B cell (primary cell): ENCODE data around the gene HRK. TPM values are rescaled to one million over a fixed set of nuclear protein-coding genes. Genes with fewer than 3 reads are reported as not detected.

Experiments
- ATAC-seq: fragments of 200-7000 bp; cut with Tn5 transposase; one replicate; pipeline ENCODE4 v1.10.0; 2021; ENCODE audit warnings: low read depth, mild to moderate bottlenecking, moderate number of reproducible peaks, moderate library complexity
- CTCF ChIA-PET: fragments of 350-600 bp; sonication (Branson Sonifier 250); formaldehyde crosslinking; loops from one replicate; lab custom pipeline; 2021; ENCODE audit warnings: antibody characterized with exemption, inconsistent platforms; lab: Charles Lee
- POLR2A ChIA-PET: fragments of 350-600 bp; sonication (Branson Sonifier 250); formaldehyde crosslinking; loops from one replicate; lab custom pipeline; 2021; ENCODE audit warnings: antibody characterized with exemption; lab: Charles Lee
- DNase-seq: peaks from one replicate; pipeline ENCODE4 v3.0.0; 2013
- H2AFZ ChIP-seq: 2 replicates; pipeline ENCODE4 v1.6.1; 2012; ENCODE audit warnings: mild to moderate bottlenecking, low read depth, low read length; ENCODE audit not compliant: insufficient read depth, poor library complexity, severe bottlenecking
- H3K27ac ChIP-seq, 2 donors: 1 replicate in 1 of 2; 2 replicates in 1 of 2; pipeline ENCODE4 v1.5.1; 2012 to 2013; ENCODE audit warnings: low read length in 2 of 2, mild to moderate bottlenecking in 2 of 2, moderate library complexity in 1 of 2
- H3K27me3 ChIP-seq, 4 experiments: fragments of 200-600 bp in 1 of 4; sonication (generic) in 1 of 4; replicated peaks in 1 of 4; 1 replicate in 2 of 4; 2 replicates in 2 of 4; pipeline versions ENCODE4 v1.6.1 to v1.7.0; 2013 to 2016; ENCODE audit warnings: low read length in 3 of 4, mild to moderate bottlenecking in 2 of 4, mixed read lengths in 1 of 4, moderate library complexity in 1 of 4; ENCODE audit not compliant: insufficient read depth in 4 of 4, control insufficient read depth in 3 of 4; ENCODE audit errors: control extremely low read depth in 1 of 4
- H3K36me3 ChIP-seq, 2 experiments: replicated peaks in 1 of 2; 1 replicate in 1 of 2; 2 replicates in 1 of 2; pipeline versions ENCODE4 v1.6.1 to v1.7.1; 2013; ENCODE audit warnings: low read length in 1 of 2; ENCODE audit not compliant: insufficient read depth in 2 of 2, control insufficient read depth in 1 of 2; ENCODE audit errors: control extremely low read depth in 1 of 2, extremely low read depth in 1 of 2
- H3K4me1 ChIP-seq, 2 donors: fragments of 200-600 bp in 1 of 2; sonication (generic) in 1 of 2; 1 replicate in 1 of 2; 2 replicates in 1 of 2; pipeline versions ENCODE4 v1.5.1 to v1.6.1; 2013 to 2017; ENCODE audit warnings: low read length in 2 of 2; ENCODE audit not compliant: control insufficient read depth in 2 of 2, insufficient read depth in 2 of 2
- H3K4me2 ChIP-seq: replicated peaks from 2 replicates; pipeline ENCODE3; 2012; ENCODE audit warnings: mild to moderate bottlenecking, low read depth, low read length; ENCODE audit not compliant: poor library complexity, severe bottlenecking
- H3K4me3 ChIP-seq, 5 experiments: fragments of 200-600 bp in 1 of 5; sonication (generic) in 1 of 5; 1 replicate in 3 of 5; 2 replicates in 2 of 5; pipeline versions ENCODE4 v1.5.1 to v1.7.0; 2011 to 2016; ENCODE audit warnings: low read length in 4 of 5, mild to moderate bottlenecking in 4 of 5, low read depth in 2 of 5, control low read depth in 1 of 5, moderate library complexity in 1 of 5; ENCODE audit not compliant: insufficient read depth in 1 of 5; ENCODE audit errors: control extremely low read depth in 1 of 5, extremely low read depth in 1 of 5
- H3K79me2 ChIP-seq: fragments of 200-600 bp; sonication (generic); one replicate; pipeline ENCODE4 v1.6.0; 2016; ENCODE audit warnings: low read length; ENCODE audit not compliant: control insufficient read depth, insufficient read depth
- H3K9ac ChIP-seq: fragments of 200-600 bp; sonication (generic); 2 replicates; pipeline ENCODE4 v1.6.1; 2017; ENCODE audit warnings: mild to moderate bottlenecking, low read length, moderate library complexity
- H3K9me3 ChIP-seq, 3 donors: one replicate each; pipeline versions ENCODE4 v1.6.1 to v1.7.1; 2013; ENCODE audit warnings: low read length in 2 of 3; ENCODE audit not compliant: control insufficient read depth in 2 of 3, insufficient read depth in 1 of 3; ENCODE audit errors: control extremely low read depth in 1 of 3
- H4K20me1 ChIP-seq: 2 replicates; pipeline ENCODE4 v1.6.0; 2012; ENCODE audit warnings: mild to moderate bottlenecking, low read length; ENCODE audit not compliant: insufficient read depth, control insufficient read depth, poor library complexity, severe bottlenecking
- H3K27ac Mint-ChIP-seq: one replicate; pipeline ENCODE4 v1.8.0; 2021; ENCODE audit warnings: mixed read lengths
- H3K27me3 Mint-ChIP-seq: one replicate; pipeline ENCODE4 v1.8.0; 2021; ENCODE audit warnings: mixed read lengths
- H3K4me1 Mint-ChIP-seq: one replicate; pipeline ENCODE4 v1.8.0; 2021; ENCODE audit warnings: mixed read lengths
- H3K4me3 Mint-ChIP-seq: one replicate; pipeline ENCODE4 v1.8.0; 2021; ENCODE audit warnings: mixed read lengths
- H3K9me3 Mint-ChIP-seq: one replicate; pipeline ENCODE4 v1.8.0; 2022; ENCODE audit warnings: mixed read lengths; ENCODE audit not compliant: insufficient read depth
- CTCF ChIP-seq: fragments of 200-600 bp; IDR thresholded peaks from one replicate; pipeline ENCODE4 v1.8.0; 2022; ENCODE audit warnings: antibody characterized with exemption, mild to moderate bottlenecking
- EZH2 ChIP-seq: IDR thresholded peaks from 2 replicates; pipeline ENCODE4 v1.6.1; 2012; ENCODE audit warnings: borderline replicate concordance, low read depth, mild to moderate bottlenecking, moderate library complexity, low read length; ENCODE audit not compliant: insufficient read depth, poor library complexity, severe bottlenecking
- WGBS: methylation state at CpG from one replicate; pipeline ENCODE4 v1.1.5; 2013; ENCODE audit warnings: missing lambda C conversion rate; ENCODE audit not compliant: insufficient coverage; 5-methylcytosine and 5-hydroxymethylcytosine counted together
- intact Hi-C: fragments of 100-400 bp; cut with micrococcal nuclease; formaldehyde crosslinking; loops from one replicate; pipeline ENCODE4 v1.10.0; 2022
- polyA plus RNA-seq: library from polyadenylated mRNA; depleted of rRNA; stranded (reverse); fragments of >200 nt; gene quantifications from 2 replicates; pipeline ENCODE4 v1.2.3, GENCODE V29; 2012
- total RNA-seq, 2 donors: library from RNA; stranded (reverse); fragments of 120-200 nt in 1 of 2; gene quantifications; 1 replicate in 1 of 2; 2 replicates in 1 of 2; pipeline versions ENCODE4 v1.2.3 to v1.2.4, GENCODE V29; 2013 to 2022

The HRK gene
- total and polyA plus RNA-seq, 2 donors (not counting 1 experiment from before 2014, with no cell fraction given): 1.8 to 45.1 TPM

GRCh38 chr12:116896411-116896924, 15.2 kb upstream of the HRK start:
- 85% methylated on average over 7 of the region's 7 CpGs for WGBS
- H3K36me3 ChIP-seq: no peaks in the 10 kb centered on the region
- H3K79me2 ChIP-seq: no peaks in the 10 kb centered on the region
- intact Hi-C loops: no loop called here
- no peaks in the 10 kb centered on the region for H3K9me3 Mint-ChIP-seq
- POLR2A ChIA-PET: no interaction called here
- no peak overlapping the region for H3K27ac Mint-ChIP-seq
- no peak overlapping the region for H2AFZ ChIP-seq
- no peak overlapping the region for H3K4me3 Mint-ChIP-seq
- peaks cover 29% of the 10 kb centered on the region for H3K27me3 Mint-ChIP-seq
- no peak overlapping the region for H3K9ac ChIP-seq
- peaks cover 0 to 9% (median 1%) of the 10 kb centered on the region in 4 experiments for H3K27me3 ChIP-seq
- H3K4me1 ChIP-seq: no peaks in the 10 kb centered on the region
- H3K27ac ChIP-seq: no peak overlapping the region
- ATAC-seq (no peak), DNase-seq (no peak)
- H3K4me3 ChIP-seq: no peak overlapping the region
- no peaks in the 10 kb centered on the region for H3K4me1 Mint-ChIP-seq
- peaks cover 0 to 3% (median 0%) of the 10 kb centered on the region in 3 donors for H3K9me3 ChIP-seq
- H3K4me2 ChIP-seq: no peak overlapping the region
- TF ChIP-seq CTCF: no peak
- TF ChIP-seq EZH2: no peak
- no peaks in the 10 kb centered on the region for H4K20me1 ChIP-seq
- CTCF ChIA-PET: no interaction called here

GRCh38 chr12:116894913-116895312, 13.7 kb upstream of the HRK start:
- Mint-ChIP-seq H3K9me3 (peaks cover 2% of the 10 kb centered on the region), H3K4me1 (no peaks in the 10 kb centered on the region), H3K4me3 (no peak overlapping the region), H3K27ac (no peak overlapping the region), H3K27me3 (peaks cover 21% of the 10 kb centered on the region)
- ChIA-PET CTCF (no interaction called here), POLR2A (no interaction called here)
- Histone ChIP-seq H2AFZ (no peak overlapping the region), H3K4me1 (no peaks in the 10 kb centered on the region), H3K27me3 (peaks cover 0 to 11% (median 1%) of the 10 kb centered on the region in 4 experiments), H3K4me2 (no peak overlapping the region), H3K9me3 (peaks cover 0 to 6% (median 4%) of the 10 kb centered on the region in 3 donors), H3K36me3 (no peaks in the 10 kb centered on the region), H3K79me2 (no peaks in the 10 kb centered on the region), H3K4me3 (no peak overlapping the region), H3K9ac (no peak overlapping the region), H4K20me1 (no peaks in the 10 kb centered on the region), H3K27ac (no peak overlapping the region)
- no CpG with 5 or more reads among the region's 3 CpGs for WGBS
- intact Hi-C loops: no loop called here
- DNase-seq (no peak), ATAC-seq (no peak)
- no peak for TF ChIP-seq CTCF
- no peak for TF ChIP-seq EZH2
